H1 (cell line): ENCODE results near the gene NET1. TPM values are rescaled to one million over a fixed set of nuclear protein-coding genes. Genes with fewer than 3 reads are reported as not detected.

Source experiments
- CTCF ChIA-PET: fragments of 300-600 bp; sonication (Branson Sonifier 250); formaldehyde crosslinking; loops from one replicate; lab custom pipeline; 2021; ENCODE audit not compliant: partially characterized antibody; lab: Charles Lee
- POLR2A ChIA-PET: fragments of 300-600 bp; sonication (Branson Sonifier 250); formaldehyde crosslinking; loops from one replicate; lab custom pipeline; 2021; ENCODE audit warnings: inconsistent platforms; ENCODE audit not compliant: partially characterized antibody; lab: Charles Lee
- DNase-seq, 2 experiments: peaks; one replicate each; pipeline versions ENCODE4 v3.0.0 to v3.0.0-alpha.2; 2010 to 2022; ENCODE audit warnings: low spot score in 2 of 2, low read depth in 1 of 2, mixed read lengths in 1 of 2
- FAIRE-seq: peaks from 2 replicates; lab custom pipeline; 2011; peaks lifted over from hg19 to GRCh38; lab: Jason Lieb, UNC
- H2AFZ ChIP-seq: 2 replicates; pipeline ENCODE4 v1.8.1; 2012; ENCODE audit warnings: low read length, inconsistent platforms
- H2AK5ac ChIP-seq: 2 replicates; pipeline ENCODE4 v1.6.1; 2013; ENCODE audit warnings: low read depth, low read length
- H2BK120ac ChIP-seq: replicated peaks from 2 replicates; pipeline ENCODE3; 2013; ENCODE audit warnings: low read depth, low read length, inconsistent platforms
- H2BK12ac ChIP-seq: 2 replicates; pipeline ENCODE4 v1.6.1; 2013; ENCODE audit warnings: low read depth, low read length
- H2BK15ac ChIP-seq: 2 replicates; pipeline ENCODE4 v1.6.1; 2013; ENCODE audit warnings: low read length
- H2BK20ac ChIP-seq: 2 replicates; pipeline ENCODE4 v1.6.1; 2013; ENCODE audit warnings: low read length
- H2BK5ac ChIP-seq: 2 replicates; pipeline ENCODE4 v1.6.1; 2013; ENCODE audit warnings: low read depth, low read length
- H3K14ac ChIP-seq: 2 replicates; pipeline ENCODE4 v1.6.1; 2013; ENCODE audit warnings: inconsistent platforms; ENCODE audit not compliant: insufficient read length
- H3K18ac ChIP-seq: 2 replicates; pipeline ENCODE4 v1.6.1; 2013; ENCODE audit warnings: low read length; ENCODE audit errors: extremely low read depth
- H3K23ac ChIP-seq: 2 replicates; pipeline ENCODE4 v1.6.1; 2013; ENCODE audit warnings: inconsistent platforms; ENCODE audit not compliant: insufficient read length
- H3K23me2 ChIP-seq: 2 replicates; pipeline ENCODE4 v1.6.1; 2013; ENCODE audit warnings: low read depth, low read length
- H3K27ac ChIP-seq: 2 replicates; pipeline ENCODE4 v1.6.1; 2011; ENCODE audit warnings: low read depth, low read length, inconsistent platforms
- H3K27me3 ChIP-seq, 4 experiments: replicated peaks in 1 of 4; 1 replicate in 1 of 4; 2 replicates in 3 of 4; pipeline versions ENCODE4 v1.6.1 to v1.8.1; 2011 to 2013; ENCODE audit warnings: low read length in 3 of 4, mild to moderate bottlenecking in 3 of 4, inconsistent platforms in 2 of 4, mixed read lengths in 2 of 4, moderate library complexity in 1 of 4; ENCODE audit not compliant: control insufficient read depth in 3 of 4, insufficient read depth in 3 of 4; ENCODE audit errors: extremely low read depth in 1 of 4
- H3K36me3 ChIP-seq, 4 experiments: 2 replicates each; pipeline versions ENCODE4 v1.6.1 to v1.8.1; 2011 to 2013; ENCODE audit warnings: mild to moderate bottlenecking in 4 of 4, low read length in 3 of 4, moderate library complexity in 2 of 4, control low read depth in 1 of 4, inconsistent platforms in 1 of 4; ENCODE audit not compliant: insufficient read depth in 4 of 4, control insufficient read depth in 2 of 4
- H3K4ac ChIP-seq: replicated peaks from 2 replicates; pipeline ENCODE3; 2013; ENCODE audit warnings: low read length, low read depth, mixed read lengths, inconsistent platforms; ENCODE audit not compliant: insufficient read length
- H3K4me1 ChIP-seq, 4 experiments: replicated peaks in 1 of 4; 1 replicate in 1 of 4; 2 replicates in 3 of 4; pipeline versions ENCODE4 v1.6.1 to v1.8.1; 2011 to 2013; ENCODE audit warnings: low read length in 3 of 4, inconsistent platforms in 2 of 4, mixed read lengths in 1 of 4; ENCODE audit not compliant: insufficient read depth in 4 of 4, control insufficient read depth in 3 of 4
- H3K4me2 ChIP-seq, 2 experiments: 2 replicates each; pipeline versions ENCODE4 v1.6.1 to v1.8.1; 2011 to 2013; ENCODE audit warnings: low read depth in 2 of 2, low read length in 2 of 2, control low read depth in 1 of 2, inconsistent platforms in 1 of 2, mild to moderate bottlenecking in 1 of 2; ENCODE audit not compliant: insufficient read depth in 1 of 2
- H3K4me3 ChIP-seq, 4 experiments: fragments of 200-600, 300-600 bp in 1 of 4; sonication (generic), shearing (Covaris generic), sonication (Bioruptor Twin) in 1 of 4; 2 replicates each; pipeline versions ENCODE4 v1.5.1 to v1.8.1; 2011 to 2016; ENCODE audit warnings: low read length in 4 of 4, low read depth in 3 of 4, control low read depth in 2 of 4, inconsistent platforms in 2 of 4, mild to moderate bottlenecking in 2 of 4, mixed read lengths in 1 of 4, moderate library complexity in 1 of 4; ENCODE audit not compliant: insufficient read depth in 2 of 4; ENCODE audit errors: extremely low read depth in 1 of 4
- H3K56ac ChIP-seq: replicated peaks from 2 replicates; pipeline ENCODE3; 2013; ENCODE audit warnings: low read depth, mild to moderate bottlenecking, mixed read lengths, low read length, inconsistent platforms; ENCODE audit not compliant: insufficient read length
- H3K79me1 ChIP-seq: 2 replicates; pipeline ENCODE4 v1.6.1; 2013; ENCODE audit warnings: low read depth, low read length, control low read depth
- H3K79me2 ChIP-seq, 2 experiments: 2 replicates each; pipeline versions ENCODE4 v1.6.1 to v1.8.1; 2012 to 2013; ENCODE audit warnings: low read length in 2 of 2, mild to moderate bottlenecking in 2 of 2, inconsistent platforms in 1 of 2; ENCODE audit not compliant: insufficient read depth in 2 of 2, control insufficient read depth in 1 of 2
- H3K9ac ChIP-seq, 4 experiments: replicated peaks in 1 of 4; 1 replicate in 1 of 4; 2 replicates in 3 of 4; pipeline versions ENCODE4 v1.6.1 to v1.8.1; 2011 to 2013; ENCODE audit warnings: low read depth in 3 of 4, low read length in 3 of 4, control low read depth in 2 of 4, mild to moderate bottlenecking in 2 of 4, moderate library complexity in 2 of 4, inconsistent platforms in 1 of 4; ENCODE audit errors: extremely low read depth in 1 of 4
- H3K9me3 ChIP-seq, 2 experiments: 2 replicates each; pipeline versions ENCODE4 v1.6.1 to v1.8.1; 2012 to 2013; ENCODE audit warnings: mild to moderate bottlenecking in 2 of 2, moderate library complexity in 2 of 2, control low read depth in 1 of 2, inconsistent platforms in 1 of 2, low read depth in 1 of 2, low read length in 1 of 2, mixed read lengths in 1 of 2; ENCODE audit not compliant: insufficient read depth in 2 of 2
- H4K20me1 ChIP-seq, 2 experiments: replicated peaks in 1 of 2; 2 replicates each; pipeline versions ENCODE3 to v1.8.1; 2011 to 2013; ENCODE audit warnings: inconsistent platforms in 2 of 2, low read length in 2 of 2, mild to moderate bottlenecking in 1 of 2; ENCODE audit not compliant: insufficient read depth in 2 of 2, control insufficient read depth in 1 of 2
- H4K5ac ChIP-seq: 2 replicates; pipeline ENCODE4 v1.6.1; 2013; ENCODE audit warnings: low read length, low read depth, mixed read lengths, inconsistent platforms; ENCODE audit not compliant: insufficient read length
- H4K8ac ChIP-seq: 2 replicates; pipeline ENCODE4 v1.8.0; 2013; ENCODE audit warnings: mild to moderate bottlenecking, moderate library complexity, low read length, inconsistent platforms; ENCODE audit not compliant: insufficient read depth; ENCODE audit errors: extremely low read depth
- H4K91ac ChIP-seq: replicated peaks from 2 replicates; pipeline ENCODE3; 2013; ENCODE audit warnings: low read length, mixed read lengths, inconsistent platforms; ENCODE audit not compliant: insufficient read length
- ASH2L ChIP-seq: fragments of 200-600, 300-600 bp; sonication (generic); IDR thresholded peaks from one replicate; pipeline ENCODE4 v1.7.1; 2017; ENCODE audit warnings: low read length
- CBX5 ChIP-seq: fragments of 300-800, 300-1000 bp; sonication (generic); IDR thresholded peaks from 2 replicates; pipeline ENCODE4 v1.7.1; 2016; ENCODE audit warnings: antibody characterized with exemption, low read length, low read depth
- KDM1A ChIP-seq: fragments of 200-600, 300-600 bp; sonication (generic); IDR thresholded peaks from 2 replicates; pipeline ENCODE4 v1.7.1; 2016; ENCODE audit warnings: mild to moderate bottlenecking, low read length, borderline replicate concordance
- NANOG ChIP-seq: IDR thresholded peaks from 2 replicates; pipeline ENCODE4 v1.6.1; 2011; ENCODE audit warnings: low read length, low read depth, mild to moderate bottlenecking, inconsistent platforms; ENCODE audit not compliant: insufficient read depth, poor library complexity, severe bottlenecking
- SAP30 ChIP-seq: fragments of 300-600 bp; sonication (generic); IDR thresholded peaks from 2 replicates; pipeline ENCODE4 v1.7.1; 2012; ENCODE audit warnings: low read length, moderate library complexity, mild to moderate bottlenecking, inconsistent platforms; ENCODE audit not compliant: insufficient read depth, insufficient replicate concordance
- SP4 ChIP-seq: IDR thresholded peaks from 2 replicates; pipeline ENCODE4 v1.6.1; 2012; ENCODE audit warnings: low read length, inconsistent platforms
- polyA plus RNA-seq, 7 experiments: library from polyadenylated mRNA; depleted of rRNA in 3 of 7; stranded (reverse) in 5 of 7; unstranded in 2 of 7; fragments of >200 nt in 5 of 7; fragments of 200-250 nt in 2 of 7; gene quantifications; 1 replicate in 5 of 7; 2 replicates in 1 of 7; 4 replicates in 1 of 7; pipeline versions ENCODE4 v1.2.1 to v1.2.3, GENCODE V29; 2011 to 2013; ENCODE audit warnings: missing spikeins in 2 of 7, mixed read lengths in 2 of 7
- total RNA-seq: library from RNA; stranded (reverse); fragmentation: NEBNext Ultra II Directional; extraction: Animal tissue kit (Norgen Biotek cat#: 25700); gene quantifications from 2 replicates; pipeline ENCODE4 v1.2.1, GENCODE V29; 2021
- TF ChIP-seq, protein P1 (sequence below), 3 experiments: IDR thresholded peaks; 1 replicate in 2 of 3; 2 replicates in 1 of 3; pipeline versions ENCODE4 v1.5.1 to v1.6.1; 2011; ENCODE audit warnings: low read length in 3 of 3, mild to moderate bottlenecking in 3 of 3, inconsistent platforms in 2 of 3, low read depth in 1 of 3, moderate library complexity in 1 of 3; ENCODE audit not compliant: insufficient read depth in 1 of 3; ENCODE audit errors: control extremely low read depth in 1 of 3
- TF ChIP-seq, protein P2 (sequence below): IDR thresholded peaks from 2 replicates; pipeline ENCODE4 v1.6.1; 2012; ENCODE audit warnings: low read length, inconsistent platforms
- TF ChIP-seq, protein P3 (sequence below): IDR thresholded peaks from 2 replicates; pipeline ENCODE4 v1.6.1; 2011; ENCODE audit warnings: low read length, improper control_type of control experiment

The NET1 gene
- total and polyA plus RNA-seq, 2 of the 8 experiments (the other 6 are each of a cell fraction or from before 2014, with no cell fraction given): 21.5 to 117 TPM

DNA sequence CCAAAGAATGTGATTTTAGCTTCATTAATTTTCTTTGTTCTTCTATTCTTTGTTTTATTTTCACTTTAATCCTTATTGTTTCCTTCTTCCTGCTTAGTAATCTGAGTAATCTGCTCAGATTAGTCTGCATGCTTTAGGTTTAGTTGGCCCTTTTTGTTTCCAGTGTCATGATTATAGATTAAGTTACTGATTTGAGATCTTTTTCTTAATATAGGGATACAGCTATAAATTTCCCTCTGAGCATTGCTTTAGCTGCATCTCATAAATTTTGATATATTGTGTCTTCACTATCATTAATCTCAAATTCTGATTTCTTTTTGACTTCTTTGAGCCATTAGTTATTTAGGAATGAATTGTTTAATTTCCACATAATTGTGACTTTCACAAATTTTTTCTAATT, 6.2 kb downstream of the NET1 start:
- ChIA-PET CTCF (interaction anchor here (0.6 to 1.6 kb wide), 3 partner anchors 10 to 24 kb away, joined by 3 to 7 read pairs (median 4); no protein-coding TSS in a partner anchor), POLR2A (no interaction called here)
- Histone ChIP-seq H4K8ac (no peak overlapping the region), H3K27ac (no peak overlapping the region), H3K14ac (no peak overlapping the region), H2AFZ (no peak overlapping the region), H4K5ac (no peak overlapping the region), H4K91ac (no peak overlapping the region), H3K27me3 (no peaks in the 10 kb centered on the region), H3K79me1 (peaks cover 5% of the 10 kb centered on the region; the same call in 1 of the 2 replicates), H2BK5ac (no peak overlapping the region), H3K18ac (no peak overlapping the region), H2BK120ac (no peak overlapping the region), H3K23me2 (peaks cover 2% of the 10 kb centered on the region; the same call in 1 of the 2 replicates), H3K4ac (no peak overlapping the region), H2AK5ac (no peak overlapping the region), H4K20me1 (peaks cover 5 to 8% of the 10 kb centered on the region in 2 experiments), H3K56ac (no peak overlapping the region), H2BK12ac (no peak overlapping the region), H3K9ac (no peak overlapping the region), H3K79me2 (peaks cover 19 to 100% of the 10 kb centered on the region in 2 experiments), H3K9me3 (no peaks in the 10 kb centered on the region), H2BK15ac (no peak overlapping the region), H3K4me3 (no peak overlapping the region), H2BK20ac (no peak overlapping the region), H3K36me3 (no peaks in the 10 kb centered on the region), H3K4me1 (peaks cover 4 to 11% (median 7%) of the 10 kb centered on the region in 4 experiments), H3K4me2 (no peak overlapping the region), H3K23ac (no peak overlapping the region)
- FAIRE-seq (no peak), DNase-seq (no peak)
- no peak for TF ChIP-seq ASH2L
- TF ChIP-seq, protein P1, sequence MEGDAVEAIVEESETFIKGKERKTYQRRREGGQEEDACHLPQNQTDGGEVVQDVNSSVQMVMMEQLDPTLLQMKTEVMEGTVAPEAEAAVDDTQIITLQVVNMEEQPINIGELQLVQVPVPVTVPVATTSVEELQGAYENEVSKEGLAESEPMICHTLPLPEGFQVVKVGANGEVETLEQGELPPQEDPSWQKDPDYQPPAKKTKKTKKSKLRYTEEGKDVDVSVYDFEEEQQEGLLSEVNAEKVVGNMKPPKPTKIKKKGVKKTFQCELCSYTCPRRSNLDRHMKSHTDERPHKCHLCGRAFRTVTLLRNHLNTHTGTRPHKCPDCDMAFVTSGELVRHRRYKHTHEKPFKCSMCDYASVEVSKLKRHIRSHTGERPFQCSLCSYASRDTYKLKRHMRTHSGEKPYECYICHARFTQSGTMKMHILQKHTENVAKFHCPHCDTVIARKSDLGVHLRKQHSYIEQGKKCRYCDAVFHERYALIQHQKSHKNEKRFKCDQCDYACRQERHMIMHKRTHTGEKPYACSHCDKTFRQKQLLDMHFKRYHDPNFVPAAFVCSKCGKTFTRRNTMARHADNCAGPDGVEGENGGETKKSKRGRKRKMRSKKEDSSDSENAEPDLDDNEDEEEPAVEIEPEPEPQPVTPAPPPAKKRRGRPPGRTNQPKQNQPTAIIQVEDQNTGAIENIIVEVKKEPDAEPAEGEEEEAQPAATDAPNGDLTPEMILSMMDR (IDR thresholded peaks at IDR 0.05; ENCODE audit: control extremely low read depth in 1 of 3, insufficient read depth in 1 of 3, low read depth in 1 of 3, low read length in 3 of 3): no peak
- no peak for TF ChIP-seq CBX5
- TF ChIP-seq SAP30: no peak
- no peak for TF ChIP-seq NANOG
- TF ChIP-seq, protein P2, sequence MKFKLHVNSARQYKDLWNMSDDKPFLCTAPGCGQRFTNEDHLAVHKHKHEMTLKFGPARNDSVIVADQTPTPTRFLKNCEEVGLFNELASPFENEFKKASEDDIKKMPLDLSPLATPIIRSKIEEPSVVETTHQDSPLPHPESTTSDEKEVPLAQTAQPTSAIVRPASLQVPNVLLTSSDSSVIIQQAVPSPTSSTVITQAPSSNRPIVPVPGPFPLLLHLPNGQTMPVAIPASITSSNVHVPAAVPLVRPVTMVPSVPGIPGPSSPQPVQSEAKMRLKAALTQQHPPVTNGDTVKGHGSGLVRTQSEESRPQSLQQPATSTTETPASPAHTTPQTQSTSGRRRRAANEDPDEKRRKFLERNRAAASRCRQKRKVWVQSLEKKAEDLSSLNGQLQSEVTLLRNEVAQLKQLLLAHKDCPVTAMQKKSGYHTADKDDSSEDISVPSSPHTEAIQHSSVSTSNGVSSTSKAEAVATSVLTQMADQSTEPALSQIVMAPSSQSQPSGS: no peak
- TF ChIP-seq, protein P3, sequence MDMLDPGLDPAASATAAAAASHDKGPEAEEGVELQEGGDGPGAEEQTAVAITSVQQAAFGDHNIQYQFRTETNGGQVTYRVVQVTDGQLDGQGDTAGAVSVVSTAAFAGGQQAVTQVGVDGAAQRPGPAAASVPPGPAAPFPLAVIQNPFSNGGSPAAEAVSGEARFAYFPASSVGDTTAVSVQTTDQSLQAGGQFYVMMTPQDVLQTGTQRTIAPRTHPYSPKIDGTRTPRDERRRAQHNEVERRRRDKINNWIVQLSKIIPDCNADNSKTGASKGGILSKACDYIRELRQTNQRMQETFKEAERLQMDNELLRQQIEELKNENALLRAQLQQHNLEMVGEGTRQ: no peak
- TF ChIP-seq SP4: no peak
- TF ChIP-seq KDM1A: no peak
